ENCODE data around the gene CCK.

Gene CCK

DNA sequence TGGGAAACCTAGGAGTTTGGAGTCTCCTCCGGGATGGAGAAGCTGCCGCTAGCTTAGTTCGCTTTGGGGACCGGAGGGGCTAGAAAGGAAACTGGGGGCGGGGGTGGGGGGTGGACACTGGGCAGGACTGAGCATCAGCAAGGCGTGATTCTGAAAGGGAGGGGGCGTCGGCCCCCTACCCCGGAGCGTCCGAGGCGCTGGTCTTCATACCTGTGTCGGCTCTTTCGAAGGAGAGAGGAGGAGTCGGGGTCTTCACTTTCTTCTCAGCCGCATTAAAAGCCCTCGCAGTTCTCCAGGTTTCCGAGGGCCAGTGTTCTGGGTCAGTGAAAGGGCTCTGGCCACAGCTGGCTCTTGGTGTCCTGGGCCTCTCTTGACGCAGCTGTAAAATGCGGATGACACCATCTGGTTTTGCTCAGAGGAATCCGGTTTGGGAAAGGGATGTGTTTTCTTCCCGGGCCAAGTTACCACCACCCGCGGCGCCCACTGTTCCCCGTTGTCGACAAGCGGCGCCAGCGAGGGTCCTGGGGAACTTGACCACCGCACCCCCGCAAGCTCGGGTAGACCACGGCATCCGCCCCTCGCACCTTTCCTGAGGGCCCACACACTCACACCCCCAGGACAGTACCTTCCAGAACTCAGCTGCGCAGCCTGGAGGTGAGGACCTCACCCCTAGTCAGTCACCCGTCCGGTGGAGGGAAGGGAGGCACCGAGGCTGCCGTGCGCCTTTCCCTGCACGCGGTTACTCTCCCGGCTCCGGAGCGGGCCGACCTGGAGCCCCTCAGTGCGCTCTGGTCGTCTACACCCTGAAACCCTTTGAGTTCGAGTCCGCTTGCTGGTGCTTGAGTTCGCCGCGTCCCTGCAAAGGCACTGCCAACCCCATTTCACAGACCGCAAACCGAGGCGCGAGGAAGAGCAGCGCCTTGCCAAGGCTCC is 660 bp downstream of the CCK start:
- Histone ChIP-seq H3K9ac (ENCODE audit: low read depth, low read length) (no peak overlapping the region), H3K27me3 (ENCODE audit: insufficient read depth, low read length) (peaks cover 67% of the 10 kb centered on the region), H3K27ac (ENCODE audit: low read length) (no peak overlapping the region), H3K9me3 (ENCODE audit: insufficient read depth, low read depth, low read length) (peaks cover 2% of the 10 kb centered on the region; the same call in 1 of the 2 replicates), H3K4me1 (ENCODE audit: insufficient read depth, low read length) (peaks cover 7% of the 10 kb centered on the region), H3K4me3 (ENCODE audit: low read length) (no peak overlapping the region), H3K36me3 (ENCODE audit: insufficient read depth, low read depth, low read length) (no peaks in the 10 kb centered on the region)

DNA sequence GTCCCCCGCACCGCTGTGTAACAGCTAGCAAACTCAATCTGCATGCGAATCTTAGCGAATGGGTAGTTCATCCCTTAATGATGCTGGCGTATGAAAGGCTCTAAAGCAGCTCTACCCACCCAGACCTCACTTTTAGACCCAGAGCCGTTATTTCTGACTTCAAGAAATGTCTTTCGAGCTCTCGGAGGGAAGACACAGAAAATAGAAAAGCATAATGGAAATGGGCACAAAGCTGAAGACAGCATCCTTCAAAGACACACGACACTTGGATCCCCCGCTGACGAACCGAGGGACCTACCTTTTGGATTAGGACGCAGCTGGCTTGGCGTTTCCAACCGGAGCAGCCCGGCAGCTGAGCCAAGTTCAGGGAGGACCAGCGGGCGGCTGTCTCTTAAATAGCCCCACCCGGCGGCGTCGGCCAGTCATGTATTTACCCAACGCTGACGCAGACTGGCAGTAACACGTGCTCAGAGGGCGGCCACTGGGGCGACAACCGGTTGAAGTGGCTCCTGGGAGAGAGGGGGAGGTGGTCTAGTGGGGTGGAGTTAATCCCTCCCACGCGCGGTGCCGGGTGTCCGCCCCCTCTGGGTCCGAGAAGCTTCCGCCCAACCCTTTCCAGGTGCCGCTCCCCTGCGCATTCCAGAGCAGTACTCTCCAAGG is 1.5 kb downstream of the CCK start:
- H3K36me3 ChIP-seq (ENCODE audit: insufficient read depth, low read depth, low read length) = no peaks in the 10 kb centered on the region
- no peak overlapping the region for H3K27ac ChIP-seq (ENCODE audit: low read length)
- H3K4me3 ChIP-seq (ENCODE audit: low read length) = no peak overlapping the region
- H3K9ac ChIP-seq (ENCODE audit: low read depth, low read length) = no peak overlapping the region
- peaks cover 67% of the 10 kb centered on the region for H3K27me3 ChIP-seq (ENCODE audit: insufficient read depth, low read length)
- H3K9me3 ChIP-seq (ENCODE audit: insufficient read depth, low read depth, low read length) = peaks cover 2% of the 10 kb centered on the region; the same call in 1 of the 2 replicates
- H3K4me1 ChIP-seq (ENCODE audit: insufficient read depth, low read length) = peaks cover 7% of the 10 kb centered on the region

DNA sequence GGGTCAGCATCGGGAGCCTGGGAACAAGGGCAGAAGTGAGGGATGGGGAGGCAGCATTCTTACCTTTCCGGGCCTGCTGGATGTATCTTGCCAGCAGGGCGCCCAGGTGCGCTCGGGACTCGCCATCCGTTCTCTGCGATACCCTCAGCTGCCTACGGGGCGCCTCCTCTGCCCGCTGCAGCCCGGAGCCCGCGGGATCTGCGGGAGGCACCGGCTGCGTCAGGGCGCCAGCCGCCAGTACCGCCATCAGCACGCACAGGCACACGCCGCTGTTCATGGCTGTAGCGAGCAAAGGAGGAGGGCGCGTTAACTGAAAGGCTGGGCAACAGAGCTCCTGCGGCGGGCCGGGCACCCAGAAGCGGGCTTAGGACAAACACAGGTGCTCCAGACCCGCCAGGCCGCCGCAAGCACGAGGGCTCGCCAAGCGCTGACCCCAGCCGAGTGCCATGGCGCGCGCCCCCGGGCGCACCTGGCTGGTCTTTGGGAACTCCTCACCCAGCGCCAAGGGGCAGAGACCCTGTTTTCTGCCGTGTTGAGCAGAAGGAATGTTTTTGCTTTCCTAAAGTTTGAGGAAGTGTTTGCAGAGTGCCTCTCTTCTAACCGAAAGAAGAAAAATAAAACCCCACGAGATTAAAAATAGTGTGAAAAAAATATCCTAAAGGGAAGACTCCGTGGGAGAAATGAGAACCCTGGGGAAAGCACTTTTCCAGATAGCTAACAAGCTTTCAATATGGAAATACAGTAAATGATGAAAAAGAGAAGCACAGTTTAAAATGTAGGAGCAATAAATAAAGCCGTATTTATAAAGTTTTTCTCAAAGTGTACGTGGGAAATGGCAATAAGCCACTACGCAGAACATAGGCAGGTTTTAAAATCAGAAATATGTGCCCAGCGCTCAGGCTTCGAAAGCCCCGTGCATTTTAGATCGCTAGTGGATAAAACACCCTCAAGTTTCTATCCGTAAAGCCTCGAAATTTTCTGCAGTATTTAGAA is 2.3 kb downstream of the CCK start:
- Histone ChIP-seq H3K9ac (ENCODE audit: low read depth, low read length) (peak overlapping the region; percentile 40; the same call in 1 of the 2 replicates), H3K4me1 (ENCODE audit: insufficient read depth, low read length) (peaks cover 7% of the 10 kb centered on the region), H3K9me3 (ENCODE audit: insufficient read depth, low read depth, low read length) (peaks cover 2% of the 10 kb centered on the region; the same call in 1 of the 2 replicates), H3K27me3 (ENCODE audit: insufficient read depth, low read length) (peaks cover 64% of the 10 kb centered on the region), H3K4me3 (ENCODE audit: low read length) (peak overlapping the region; percentile 66), H3K36me3 (ENCODE audit: insufficient read depth, low read depth, low read length) (no peaks in the 10 kb centered on the region), H3K27ac (ENCODE audit: low read length) (no peak overlapping the region)

DNA sequence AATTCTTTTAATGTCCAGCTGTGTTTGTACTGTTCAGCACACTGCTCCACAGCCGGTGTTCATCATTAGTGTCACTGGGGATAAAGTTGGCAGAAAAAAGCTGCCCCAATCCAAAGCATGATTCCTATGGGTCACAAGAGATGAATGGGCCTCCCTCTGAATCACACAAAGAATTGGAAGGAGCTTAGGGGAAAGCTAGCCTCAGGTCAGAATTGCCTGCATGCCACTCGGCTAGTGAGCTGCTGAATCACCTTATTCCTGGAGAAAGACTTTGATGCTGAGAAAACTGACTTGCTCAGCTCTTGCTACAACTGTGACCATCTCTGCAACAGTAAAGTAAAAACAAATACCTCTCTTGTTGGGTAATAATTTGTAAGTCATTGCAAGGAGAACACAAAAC is 3.5 kb downstream of the CCK start:
- peaks cover 55% of the 10 kb centered on the region for H3K27me3 ChIP-seq (ENCODE audit: insufficient read depth, low read length)
- H3K4me1 ChIP-seq (ENCODE audit: insufficient read depth, low read length) = peaks cover 7% of the 10 kb centered on the region
- no peaks in the 10 kb centered on the region for H3K36me3 ChIP-seq (ENCODE audit: insufficient read depth, low read depth, low read length)
- peak overlapping the region; percentile 66; the same call in 1 of the 2 replicates for H3K4me3 ChIP-seq (ENCODE audit: low read length)
- H3K9me3 ChIP-seq (ENCODE audit: insufficient read depth, low read depth, low read length) = peaks cover 2% of the 10 kb centered on the region; the same call in 1 of the 2 replicates
- no peak overlapping the region for H3K27ac ChIP-seq (ENCODE audit: low read length)
- no peak overlapping the region for H3K9ac ChIP-seq (ENCODE audit: low read depth, low read length)

DNA sequence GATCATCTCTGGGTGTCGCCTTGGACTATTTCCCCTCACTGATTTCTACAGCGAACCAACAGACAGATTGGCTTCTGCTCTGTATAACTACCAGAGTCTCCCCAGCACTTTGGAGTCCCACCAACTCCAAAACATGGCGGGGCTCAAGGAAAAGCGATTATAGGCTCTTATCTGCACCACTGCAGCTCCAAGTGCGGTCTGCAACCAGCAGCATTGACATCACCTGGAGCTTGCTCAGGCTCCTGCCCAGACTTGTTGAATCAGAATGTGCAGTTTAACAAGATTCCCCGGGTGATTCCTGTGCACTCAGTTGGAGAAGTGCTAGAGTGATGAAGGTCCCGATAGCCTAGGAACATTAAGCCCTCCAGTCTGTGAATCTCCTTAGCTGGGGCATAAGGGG is 9.0 kb downstream of the CCK start:
- no peak overlapping the region for H3K9ac ChIP-seq (ENCODE audit: low read depth, low read length)
- H3K4me1 ChIP-seq (ENCODE audit: insufficient read depth, low read length) = no peaks in the 10 kb centered on the region

DNA sequence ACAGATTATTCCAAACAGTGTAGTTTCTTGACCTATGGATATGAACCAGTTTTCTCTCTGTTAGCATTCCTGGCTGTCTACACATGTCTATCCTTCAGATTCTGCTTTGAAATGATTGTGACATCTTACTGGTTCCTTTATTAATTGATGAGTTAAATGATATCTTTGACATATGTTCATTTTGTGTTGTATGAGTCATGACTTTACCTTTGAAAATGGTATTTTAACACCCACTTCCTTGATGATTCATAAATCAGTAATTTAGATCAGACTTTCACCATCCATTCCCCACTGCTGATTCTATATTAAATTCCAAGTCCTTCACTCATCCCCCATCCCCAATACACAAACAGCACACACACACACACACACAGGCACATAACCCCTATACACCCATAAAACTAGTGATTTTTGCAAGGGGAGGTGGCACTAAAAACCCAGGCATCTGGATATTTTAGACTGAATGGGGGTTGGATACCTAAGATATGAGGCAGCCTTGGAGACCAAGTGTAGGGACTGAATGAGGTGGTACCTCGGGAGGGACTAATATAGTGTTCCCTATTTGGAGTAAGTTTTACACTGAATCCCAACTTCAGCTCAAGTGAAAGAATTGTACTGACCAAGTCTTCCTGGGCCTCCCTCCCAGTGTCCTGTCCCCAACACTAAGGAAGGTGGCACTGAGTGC is 9.7 kb downstream of the CCK start:
- no peaks in the 10 kb centered on the region for H3K4me1 ChIP-seq (ENCODE audit: insufficient read depth, low read length)
- H3K9ac ChIP-seq (ENCODE audit: low read depth, low read length) = no peak overlapping the region
- no peak overlapping the region for H3K27ac ChIP-seq (ENCODE audit: low read length)
- H3K4me3 ChIP-seq (ENCODE audit: low read length) = no peak overlapping the region
- H3K36me3 ChIP-seq (ENCODE audit: insufficient read depth, low read depth, low read length) = no peaks in the 10 kb centered on the region
- H3K9me3 ChIP-seq (ENCODE audit: insufficient read depth, low read depth, low read length) = no peaks in the 10 kb centered on the region
- peaks cover 4% of the 10 kb centered on the region; the same call in 1 of the 2 replicates for H3K27me3 ChIP-seq (ENCODE audit: insufficient read depth, low read length)

More for the DNA sequence above, 9.0 kb downstream of the CCK start:
- H3K4me3 ChIP-seq (ENCODE audit: low read length) = no peak overlapping the region
- H3K9me3 ChIP-seq (ENCODE audit: insufficient read depth, low read depth, low read length) = no peaks in the 10 kb centered on the region
- H3K36me3 ChIP-seq (ENCODE audit: insufficient read depth, low read depth, low read length) = no peaks in the 10 kb centered on the region
- no peak overlapping the region for H3K27ac ChIP-seq (ENCODE audit: low read length)
- peaks cover 12% of the 10 kb centered on the region for H3K27me3 ChIP-seq (ENCODE audit: insufficient read depth, low read length)

DNA sequence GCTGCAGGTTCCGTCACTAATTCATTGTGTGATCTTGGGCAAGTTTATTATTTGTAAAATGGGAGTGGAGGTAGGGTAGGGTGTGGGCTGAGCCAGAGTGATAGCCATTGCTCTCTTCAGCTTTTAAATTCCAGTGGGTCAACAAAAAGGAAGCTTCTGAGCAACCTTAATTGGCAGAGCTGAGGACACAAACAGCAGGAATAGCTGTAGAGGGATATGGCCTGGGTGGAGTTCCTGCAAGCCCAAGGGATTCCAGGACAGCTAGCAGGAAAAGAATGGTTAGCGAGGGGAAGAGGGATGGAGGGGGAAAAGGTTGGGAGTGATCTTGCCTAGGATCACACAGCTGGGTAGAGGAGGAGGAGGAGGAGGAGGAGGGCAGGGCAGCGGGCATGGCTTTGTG is 11.4 kb downstream of the CCK start:
- Histone ChIP-seq H3K9ac (ENCODE audit: low read depth, low read length) (no peak overlapping the region), H3K27ac (ENCODE audit: low read length) (no peak overlapping the region), H3K27me3 (ENCODE audit: insufficient read depth, low read length) (no peaks in the 10 kb centered on the region), H3K36me3 (ENCODE audit: insufficient read depth, low read depth, low read length) (no peaks in the 10 kb centered on the region), H3K9me3 (ENCODE audit: insufficient read depth, low read depth, low read length) (no peaks in the 10 kb centered on the region), H3K4me1 (ENCODE audit: insufficient read depth, low read length) (no peaks in the 10 kb centered on the region), H3K4me3 (ENCODE audit: low read length) (no peak overlapping the region)

DNA sequence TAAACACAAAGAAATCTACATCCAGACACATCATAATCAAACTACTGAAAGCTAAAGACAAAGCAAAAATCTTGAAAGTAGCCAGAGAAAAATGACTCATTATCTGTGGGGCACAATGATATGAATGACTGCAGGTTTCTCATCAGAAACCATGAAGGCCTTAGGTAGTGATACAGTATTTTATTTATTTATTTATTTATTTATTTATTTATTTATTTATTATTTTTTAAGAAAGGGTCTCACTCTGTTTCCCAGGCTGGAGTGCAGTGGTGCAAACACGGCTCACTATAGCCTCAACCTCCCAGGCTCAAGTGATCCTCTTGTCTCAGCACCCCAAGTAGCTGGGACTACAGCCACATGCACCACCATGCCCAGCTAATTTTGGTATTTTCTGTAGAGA is 15.2 kb downstream of the CCK start:
- Histone ChIP-seq H3K27me3 (ENCODE audit: insufficient read depth, low read length) (peaks cover 14% of the 10 kb centered on the region; the same call in 1 of the 2 replicates), H3K27ac (ENCODE audit: low read length) (no peak overlapping the region), H3K36me3 (ENCODE audit: insufficient read depth, low read depth, low read length) (no peaks in the 10 kb centered on the region), H3K9me3 (ENCODE audit: insufficient read depth, low read depth, low read length) (no peaks in the 10 kb centered on the region), H3K4me3 (ENCODE audit: low read length) (no peak overlapping the region), H3K4me1 (ENCODE audit: insufficient read depth, low read length) (no peaks in the 10 kb centered on the region), H3K9ac (ENCODE audit: low read depth, low read length) (no peak overlapping the region)

DNA sequence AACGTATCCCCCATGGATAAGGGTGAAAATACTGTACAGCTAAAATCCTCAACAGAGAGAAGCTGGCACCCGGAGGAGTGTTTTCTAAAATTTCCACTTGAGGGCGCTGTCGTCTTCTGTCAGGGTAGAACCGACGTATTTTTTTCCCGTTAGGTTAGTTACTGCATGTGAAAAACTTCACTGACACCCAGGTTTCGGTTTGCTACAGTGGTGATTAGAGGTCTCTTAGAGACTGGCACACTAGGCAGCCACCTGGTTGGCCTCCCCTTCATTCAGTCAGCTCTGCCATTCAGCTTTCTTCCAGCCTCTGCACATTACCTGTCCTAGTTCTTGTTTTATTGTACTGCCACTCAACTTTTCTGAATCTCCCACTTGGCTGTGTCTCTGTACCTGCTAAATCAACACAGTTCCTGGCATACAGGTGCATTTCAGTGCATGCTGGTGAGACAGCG is 18.4 kb downstream of the CCK start:
- Histone ChIP-seq H3K4me1 (ENCODE audit: insufficient read depth, low read length) (no peaks in the 10 kb centered on the region), H3K4me3 (ENCODE audit: low read length) (no peak overlapping the region), H3K9ac (ENCODE audit: low read depth, low read length) (no peak overlapping the region), H3K27me3 (ENCODE audit: insufficient read depth, low read length) (peaks cover 14% of the 10 kb centered on the region; the same call in 1 of the 2 replicates), H3K9me3 (ENCODE audit: insufficient read depth, low read depth, low read length) (no peaks in the 10 kb centered on the region), H3K36me3 (ENCODE audit: insufficient read depth, low read depth, low read length) (no peaks in the 10 kb centered on the region), H3K27ac (ENCODE audit: low read length) (no peak overlapping the region)

DNA sequence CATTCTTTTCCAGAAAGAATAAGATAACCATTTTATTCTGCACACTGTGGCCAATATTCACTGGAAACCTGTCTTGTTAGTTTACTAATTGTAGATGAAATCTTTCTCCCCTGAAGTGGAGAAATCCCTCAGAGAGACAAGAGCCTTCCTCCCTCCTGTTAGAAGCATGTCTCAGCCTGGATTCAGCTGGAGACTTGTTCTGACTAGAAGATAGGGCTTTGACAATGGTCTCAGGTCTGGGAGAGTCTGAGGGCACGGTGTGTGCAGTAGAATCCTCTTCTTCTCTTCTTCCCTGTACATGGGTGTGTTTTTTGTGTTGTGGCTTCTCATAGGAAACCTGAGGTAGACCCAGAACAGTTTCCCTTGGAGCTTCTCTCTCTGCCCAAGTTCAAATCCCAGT is 19.9 kb downstream of the CCK start:
- no peaks in the 10 kb centered on the region for H3K36me3 ChIP-seq (ENCODE audit: insufficient read depth, low read depth, low read length)
- H3K9ac ChIP-seq (ENCODE audit: low read depth, low read length) = no peak overlapping the region
- H3K4me3 ChIP-seq (ENCODE audit: low read length) = no peak overlapping the region
- peaks cover 14% of the 10 kb centered on the region; the same call in 1 of the 2 replicates for H3K27me3 ChIP-seq (ENCODE audit: insufficient read depth, low read length)
- H3K4me1 ChIP-seq (ENCODE audit: insufficient read depth, low read length) = no peaks in the 10 kb centered on the region
- H3K27ac ChIP-seq (ENCODE audit: low read length) = no peak overlapping the region
- no peaks in the 10 kb centered on the region for H3K9me3 ChIP-seq (ENCODE audit: insufficient read depth, low read depth, low read length)

Measured in iPS-20b (cell line).